Astrocyte (in vitro differentiated cells and primary cell): Measurements from ENCODE around the gene CCDC91. TPM values are rescaled to one million over a fixed set of nuclear protein-coding genes. Genes with fewer than 3 reads are reported as not detected.
"Not testable (repeated sequence)": the region's sequence is repeated elsewhere in the genome, so short reads cannot be mapped to it uniquely, and the experiment has no call there.

Experiments
- DNase-seq: peaks from one replicate; pipeline ENCODE4 v3.0.0-alpha.2; 2010; ENCODE audit warnings: low read depth
- FAIRE-seq: peaks from 2 replicates; lab custom pipeline; 2011; peaks lifted over from hg19 to GRCh38; lab: Jason Lieb, UNC
- H2AFZ ChIP-seq: 2 replicates; pipeline ENCODE4 v1.6.0; 2012; ENCODE audit warnings: low read depth, low read length, inconsistent platforms
- H3K27ac ChIP-seq: 2 replicates; pipeline ENCODE4 v1.5.1; 2011; ENCODE audit warnings: low read depth, low read length, inconsistent platforms
- H3K27me3 ChIP-seq: 2 replicates; pipeline ENCODE4 v1.6.0; 2011; ENCODE audit warnings: low read length, inconsistent platforms; ENCODE audit not compliant: insufficient read depth
- H3K36me3 ChIP-seq: 2 replicates; pipeline ENCODE4 v1.5.1; 2011; ENCODE audit warnings: low read length, inconsistent platforms; ENCODE audit not compliant: insufficient read depth
- H3K4me1 ChIP-seq: 2 replicates; pipeline ENCODE4 v1.5.1; 2011; ENCODE audit warnings: low read length, inconsistent platforms; ENCODE audit not compliant: insufficient read depth
- H3K4me2 ChIP-seq: 2 replicates; pipeline ENCODE4 v1.6.0; 2012; ENCODE audit warnings: low read length, inconsistent platforms
- H3K4me3 ChIP-seq: 2 replicates; pipeline ENCODE4 v1.5.1; 2011; ENCODE audit warnings: low read depth, mild to moderate bottlenecking, low read length, inconsistent platforms; ENCODE audit not compliant: insufficient read depth
- H3K79me2 ChIP-seq: 2 replicates; pipeline ENCODE4 v1.6.0; 2012; ENCODE audit warnings: mild to moderate bottlenecking, low read length, inconsistent platforms; ENCODE audit not compliant: insufficient read depth
- H3K9ac ChIP-seq: 2 replicates; pipeline ENCODE4 v1.6.0; 2012; ENCODE audit warnings: mild to moderate bottlenecking, low read length, inconsistent platforms
- H3K9me3 ChIP-seq: 2 replicates; pipeline ENCODE4 v1.5.1; 2012; ENCODE audit warnings: low read depth, mild to moderate bottlenecking, low read length, inconsistent platforms; ENCODE audit not compliant: insufficient read depth
- H4K20me1 ChIP-seq: 2 replicates; pipeline ENCODE4 v1.6.0; 2012; ENCODE audit warnings: low read length, inconsistent platforms; ENCODE audit not compliant: insufficient read depth
- H3K27ac Mint-ChIP-seq: one replicate; pipeline ENCODE4 v1.8.0; 2021; ENCODE audit warnings: mild to moderate bottlenecking, mixed read lengths; ENCODE audit not compliant: unreplicated experiment
- H3K27me3 Mint-ChIP-seq: one replicate; pipeline ENCODE4 v1.8.0; 2021; ENCODE audit warnings: low read depth, mixed read lengths; ENCODE audit not compliant: unreplicated experiment
- H3K36me3 Mint-ChIP-seq: one replicate; pipeline ENCODE4 v1.8.0; 2021; ENCODE audit warnings: low read depth, mixed read lengths; ENCODE audit not compliant: unreplicated experiment
- H3K4me1 Mint-ChIP-seq: one replicate; pipeline ENCODE4 v1.8.0; 2021; ENCODE audit warnings: low read depth, mixed read lengths; ENCODE audit not compliant: unreplicated experiment
- H3K4me3 Mint-ChIP-seq: one replicate; pipeline ENCODE4 v1.8.0; 2021; ENCODE audit warnings: mild to moderate bottlenecking, moderate library complexity, mixed read lengths; ENCODE audit not compliant: unreplicated experiment
- H3K9me3 Mint-ChIP-seq: one replicate; pipeline ENCODE4 v1.8.0; 2021; ENCODE audit warnings: mild to moderate bottlenecking, mixed read lengths; ENCODE audit not compliant: unreplicated experiment
- CTCF ChIP-seq: IDR thresholded peaks from 2 replicates; pipeline ENCODE4 v1.5.1; 2011; ENCODE audit warnings: low read depth, mild to moderate bottlenecking, inconsistent platforms, low read length, moderate library complexity; ENCODE audit not compliant: insufficient read depth
- EZH2 ChIP-seq: IDR thresholded peaks from 2 replicates; pipeline ENCODE4 v1.6.1; 2012; ENCODE audit warnings: mild to moderate bottlenecking, low read length, inconsistent platforms; ENCODE audit not compliant: insufficient read depth
- total RNA-seq: library from RNA; stranded (reverse); gene quantifications from 2 replicates; pipeline ENCODE4 v1.2.1, GENCODE V29; 2021

CCDC91 gene
- total RNA-seq, 1 donor from 2014 or later = 19.3 TPM

GRCh38 chr12:28258998-28259397 is 68.7 kb downstream of the CCDC91 start:
- Histone ChIP-seq H3K36me3 (no peaks in the 10 kb centered on the region), H3K9ac (no peak overlapping the region), H4K20me1 (no peaks in the 10 kb centered on the region), H3K4me2 (no peak overlapping the region), H3K9me3 (no peaks in the 10 kb centered on the region), H3K79me2 (no peaks in the 10 kb centered on the region), H3K4me3 (no peak overlapping the region), H2AFZ (no peak overlapping the region), H3K4me1 (no peaks in the 10 kb centered on the region), H3K27ac (no peak overlapping the region), H3K27me3 (no peaks in the 10 kb centered on the region)
- Mint-ChIP-seq H3K9me3 (no peaks in the 10 kb centered on the region), H3K27me3 (no peaks in the 10 kb centered on the region), H3K27ac (no peak overlapping the region), H3K36me3 (peaks cover 2% of the 10 kb centered on the region), H3K4me1 (peaks cover 5% of the 10 kb centered on the region), H3K4me3 (no peak overlapping the region)
- peak; percentile 53 for DNase-seq
- FAIRE-seq = peak; percentile 20
- TF ChIP-seq CTCF (no peak), EZH2 (no peak)

GRCh38 chr12:28265435-28266042 is 75.3 kb downstream of the CCDC91 start:
- Histone ChIP-seq H3K4me1 (no peaks in the 10 kb centered on the region), H3K27me3 (no peaks in the 10 kb centered on the region), H3K27ac (no peak overlapping the region), H2AFZ (no peak overlapping the region), H3K79me2 (no peaks in the 10 kb centered on the region), H3K9me3 (peaks cover 4% of the 10 kb centered on the region), H4K20me1 (no peaks in the 10 kb centered on the region), H3K4me2 (no peak overlapping the region), H3K9ac (no peak overlapping the region), H3K36me3 (no peaks in the 10 kb centered on the region), H3K4me3 (no peak overlapping the region)
- Mint-ChIP-seq H3K27ac (no peak overlapping the region), H3K4me1 (peaks cover 5% of the 10 kb centered on the region), H3K9me3 (no peaks in the 10 kb centered on the region), H3K4me3 (no peak overlapping the region), H3K36me3 (peaks cover 4% of the 10 kb centered on the region), H3K27me3 (no peaks in the 10 kb centered on the region)
- TF ChIP-seq EZH2 (no peak), CTCF (no peak)
- FAIRE-seq = no peak
- DNase-seq = peak; percentile 39

- not testable (repeated sequence) for H4K20me1 ChIP-seq, H3K9ac ChIP-seq, H3K79me2 ChIP-seq, H3K27me3 ChIP-seq, FAIRE-seq, H3K36me3 Mint-ChIP-seq, H3K4me3 ChIP-seq, H3K4me3 Mint-ChIP-seq, H3K36me3 ChIP-seq, DNase-seq, H3K4me2 ChIP-seq, H3K27ac Mint-ChIP-seq, H3K27me3 Mint-ChIP-seq, H3K4me1 ChIP-seq, H3K9me3 Mint-ChIP-seq, H3K27ac ChIP-seq, H3K9me3 ChIP-seq, H2AFZ ChIP-seq, H3K4me1 Mint-ChIP-seq
Measured at GRCh38 chr12:28267920-28268607, 77.8 kb downstream of the CCDC91 start.
